CD1c-positive myeloid dendritic cell (primary cell): ENCODE measurements around the gene SLC47A1.

Source experiments
- DNase-seq: peaks from one replicate; pipeline ENCODE4 v3.0.0-alpha.2; 2016; ENCODE audit errors: extremely low spot score

Gene SLC47A1

DNA sequence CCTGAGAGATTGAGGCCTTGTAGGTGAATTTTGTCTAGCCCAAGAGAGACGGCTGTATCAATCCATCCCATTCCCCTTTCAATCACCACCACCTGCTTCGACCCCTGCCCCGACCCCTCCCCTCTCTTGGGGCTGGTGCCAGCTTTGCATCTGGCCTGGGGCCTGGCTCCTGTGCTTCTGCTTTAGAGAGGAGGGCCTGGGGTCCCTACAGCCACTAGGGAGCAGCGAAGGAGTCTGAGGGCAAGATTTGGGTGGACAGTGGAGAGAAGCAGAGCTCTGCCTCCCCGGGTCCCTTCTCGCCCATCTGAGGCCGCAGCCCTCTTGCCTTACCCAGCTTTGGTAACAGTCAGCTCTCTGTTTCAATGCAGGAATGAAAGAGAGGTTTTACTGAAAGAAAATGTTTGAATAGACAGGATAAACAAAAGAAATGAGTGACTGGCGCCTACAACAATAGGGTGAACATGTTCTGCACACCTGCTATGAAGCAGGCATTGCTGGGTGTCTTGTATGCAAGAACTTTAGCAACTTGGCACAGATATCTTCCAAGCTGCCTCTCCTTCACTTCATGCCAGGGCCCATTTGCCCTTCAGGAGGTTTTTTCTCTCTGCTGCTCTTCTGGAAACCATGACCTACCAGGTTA, 57.4 kb downstream of the SLC47A1 start:
- no peak for DNase-seq

DNA sequence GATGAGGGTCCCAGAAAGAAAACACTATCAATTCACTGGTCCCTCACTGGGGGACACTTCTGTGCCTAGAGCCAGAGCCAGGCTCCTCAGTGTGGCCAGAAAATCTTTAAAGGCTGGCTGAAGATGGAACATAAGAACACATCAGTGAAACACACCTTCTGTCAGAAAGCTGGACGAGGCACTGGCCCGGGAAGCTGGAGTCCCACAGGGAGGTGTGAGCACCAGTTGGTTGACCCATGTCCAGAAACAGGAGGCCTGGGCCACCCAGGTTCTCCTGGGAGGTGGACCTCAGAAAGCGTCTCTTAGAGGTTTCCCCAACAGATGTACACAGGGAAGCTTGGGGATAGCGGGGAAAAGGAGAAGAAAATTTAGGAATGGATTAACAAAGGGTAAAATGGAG, 58.7 kb downstream of the SLC47A1 start:
- DNase-seq: no peak

DNA sequence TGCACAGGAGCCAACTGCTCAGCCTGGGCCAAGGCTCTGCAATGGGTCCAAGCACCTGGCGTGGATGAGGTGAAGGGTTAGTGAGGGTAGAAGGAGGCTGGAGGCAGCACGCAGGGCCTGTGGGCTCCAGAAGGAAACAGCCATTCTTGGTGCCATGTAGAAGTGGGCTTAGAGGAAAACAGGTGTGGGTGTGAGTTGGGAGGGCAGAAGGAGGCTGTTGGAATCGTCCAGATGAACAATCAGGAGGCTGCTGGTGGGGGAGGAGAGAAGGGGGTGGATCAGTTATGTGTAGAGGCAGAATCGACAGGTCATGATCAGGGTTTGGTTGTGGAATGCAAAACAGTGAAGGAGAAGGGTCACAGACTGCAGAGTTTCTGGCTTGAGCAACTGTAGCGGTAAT, 63.2 kb downstream of the SLC47A1 start:
- no peak for DNase-seq

DNA sequence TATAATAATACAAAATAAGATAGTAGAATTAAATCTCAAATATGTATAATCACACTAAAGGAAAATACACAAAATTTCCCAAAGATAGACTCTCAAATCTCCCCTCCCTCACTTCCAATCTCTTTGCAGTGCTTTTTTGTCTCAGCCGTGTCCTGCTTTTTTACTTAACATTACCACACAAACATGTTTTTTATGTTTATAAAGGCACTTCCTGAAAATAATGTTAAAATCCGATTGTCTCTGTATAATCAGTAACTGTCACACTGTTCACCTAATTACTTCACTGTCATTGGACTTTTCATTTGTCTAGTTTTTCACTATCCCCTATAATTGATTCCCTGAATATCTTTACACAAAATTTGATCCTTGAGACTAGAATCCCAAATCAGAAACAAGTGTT, 76.7 kb downstream of the SLC47A1 start:
- DNase-seq: peak; percentile 43

DNA sequence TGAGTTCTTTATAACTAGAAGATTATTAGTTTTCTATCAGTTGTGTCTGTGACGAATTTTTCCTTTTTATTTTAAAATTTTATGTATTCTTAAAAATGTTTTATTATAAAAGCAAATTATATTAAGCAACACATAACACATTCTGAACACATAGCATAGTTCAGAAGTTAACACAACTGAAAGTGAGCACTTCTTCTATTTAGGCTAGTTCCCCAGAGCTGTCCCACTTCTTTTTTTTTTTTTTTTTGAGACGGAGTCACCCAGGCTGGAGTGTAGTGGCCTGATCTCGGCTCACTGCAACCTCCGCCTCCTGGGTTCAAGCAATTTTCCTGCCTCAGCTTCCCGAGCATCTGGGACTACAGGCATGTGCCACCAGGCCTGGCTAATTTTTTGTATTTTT, 77.2 kb downstream of the SLC47A1 start:
- DNase-seq: peak; percentile 66

DNA sequence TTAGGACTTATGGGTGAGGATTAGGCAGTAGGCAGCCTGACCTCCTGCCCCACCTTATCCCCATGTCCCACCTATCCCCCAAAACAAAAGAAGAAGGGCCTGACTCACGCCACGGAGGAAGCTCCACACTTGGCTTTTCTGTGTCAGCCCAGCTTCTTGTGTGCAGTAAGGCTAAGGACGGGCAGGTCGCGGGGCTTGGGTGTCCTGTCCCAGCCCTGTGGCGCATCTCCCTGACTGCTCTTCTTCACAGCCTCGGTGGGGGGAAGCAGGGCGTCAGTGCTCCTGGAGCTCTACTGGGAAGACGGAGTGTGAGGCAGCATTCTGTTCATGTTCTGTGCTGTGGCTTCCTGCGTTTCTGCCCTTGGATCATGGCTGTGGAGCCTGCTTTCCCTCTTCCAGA, 80.3 kb downstream of the SLC47A1 start:
- DNase-seq: no peak

DNA sequence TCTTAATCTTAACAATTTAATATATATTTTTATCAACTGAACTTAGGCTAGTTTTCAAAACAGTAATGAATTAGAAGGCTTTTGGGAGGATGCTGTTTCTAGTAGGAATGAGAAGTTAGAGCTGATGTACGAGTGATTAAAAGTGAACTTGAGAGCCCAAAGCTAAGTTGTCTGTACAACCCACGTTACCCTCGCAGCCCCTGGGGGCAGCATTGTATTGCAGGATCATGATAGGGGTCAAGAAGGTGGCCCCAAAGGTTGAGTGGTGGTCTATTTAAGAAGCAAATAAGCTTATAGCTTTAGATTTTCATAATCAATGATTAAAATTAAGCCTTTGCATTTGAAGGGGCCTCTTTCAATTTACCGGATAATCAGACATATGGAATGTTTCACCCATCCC, 81.2 kb downstream of the SLC47A1 start:
- no peak for DNase-seq

DNA sequence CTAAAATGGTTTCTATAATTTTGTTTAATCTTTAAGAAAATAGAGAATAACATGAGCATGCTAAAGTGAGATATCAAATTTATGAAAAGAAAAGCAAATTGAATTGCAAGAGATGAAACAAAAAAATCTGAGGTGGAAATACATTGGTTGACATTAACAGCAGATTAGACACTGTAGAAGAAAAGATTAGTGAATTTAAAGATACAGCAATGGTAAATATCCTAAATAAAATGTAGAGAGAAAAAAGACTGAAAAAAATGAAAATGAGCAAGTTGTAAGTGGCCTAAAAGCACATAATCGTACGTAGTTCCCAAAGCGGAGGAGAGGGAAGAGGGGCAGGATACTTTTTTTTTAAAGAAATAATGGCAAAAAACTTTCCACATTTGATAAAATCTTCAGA, 84.4 kb downstream of the SLC47A1 start:
- DNase-seq: no peak

DNA sequence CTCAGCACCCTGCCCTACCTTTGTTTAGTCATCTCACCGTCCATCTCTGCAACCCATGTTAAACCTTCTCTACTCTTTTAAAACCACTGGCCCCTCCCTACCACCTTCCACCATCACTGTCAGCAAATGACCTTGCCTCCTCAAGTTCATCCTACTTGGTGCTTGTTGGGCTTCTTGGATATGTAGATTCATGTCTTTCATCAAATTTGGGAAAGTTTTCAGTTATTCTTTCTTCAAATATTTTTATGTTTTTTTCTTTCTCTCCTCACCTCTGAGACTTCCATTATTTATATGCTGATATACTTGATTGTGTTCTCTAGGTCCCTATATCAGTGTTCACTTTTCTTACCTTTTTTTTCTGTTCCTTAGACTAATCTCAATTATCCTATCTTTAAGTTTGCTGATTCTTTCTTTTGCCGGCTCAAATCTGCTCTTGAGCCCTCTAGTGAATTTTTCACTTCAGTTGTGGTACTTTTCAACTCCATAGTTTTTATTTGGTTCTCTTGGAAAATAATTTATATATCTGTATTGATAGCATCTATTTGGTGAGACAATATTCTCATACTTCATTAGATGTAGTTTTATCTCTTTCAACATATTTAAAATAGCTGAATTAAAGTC, 86.2 kb downstream of the SLC47A1 start:
- DNase-seq: no peak

DNA sequence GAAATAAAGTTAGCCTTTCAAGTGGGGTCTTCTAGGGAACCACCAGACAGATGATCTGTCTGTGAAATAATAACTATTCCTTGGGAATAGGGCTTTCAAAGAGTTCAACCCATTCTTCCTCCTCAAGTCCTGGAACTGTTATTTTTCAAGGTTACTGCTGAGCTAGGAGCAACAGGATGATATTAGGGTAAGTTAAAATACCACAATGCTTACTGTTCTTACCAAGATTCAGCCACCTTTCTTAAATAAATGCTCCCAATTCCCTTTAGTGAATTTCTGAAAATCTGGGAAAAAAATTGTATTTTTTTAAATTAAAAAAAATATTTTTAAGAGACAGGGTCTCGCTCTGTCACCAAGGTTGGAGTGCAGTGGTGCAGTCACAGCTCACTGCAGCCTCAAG, 88.0 kb downstream of the SLC47A1 start:
- DNase-seq: no peak

DNA sequence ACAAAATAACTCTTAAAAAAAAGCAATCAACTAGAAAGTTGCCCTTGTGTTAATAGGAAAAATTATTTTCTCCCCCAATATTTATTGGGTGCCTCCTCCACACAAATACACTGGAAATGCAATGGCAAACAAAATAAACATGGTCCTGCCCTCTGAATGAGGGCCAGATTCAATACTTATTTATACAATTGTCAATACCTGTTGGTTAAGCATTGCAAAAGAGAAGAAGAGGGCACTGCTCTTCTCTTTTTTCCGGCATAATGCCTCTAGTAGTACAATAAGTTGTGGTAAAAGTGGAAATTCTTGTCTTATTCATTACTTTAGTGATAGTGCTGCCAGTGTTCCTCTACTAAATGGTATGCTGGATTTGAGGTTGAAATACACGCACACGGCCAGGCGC, 92.4 kb downstream of the SLC47A1 start:
- no peak for DNase-seq
